HS-5 (cell line): ENCODE measurements around the gene SPI1.

Experiments used
- DNase-seq: peaks from one replicate; pipeline ENCODE4 v3.0.0-alpha.2; 2012; ENCODE audit warnings: low read depth

The SPI1 gene

GRCh38 chr11:47357985-47358730 is 20.2 kb downstream of the SPI1 start:
- DNase-seq, result no peak

DNA sequence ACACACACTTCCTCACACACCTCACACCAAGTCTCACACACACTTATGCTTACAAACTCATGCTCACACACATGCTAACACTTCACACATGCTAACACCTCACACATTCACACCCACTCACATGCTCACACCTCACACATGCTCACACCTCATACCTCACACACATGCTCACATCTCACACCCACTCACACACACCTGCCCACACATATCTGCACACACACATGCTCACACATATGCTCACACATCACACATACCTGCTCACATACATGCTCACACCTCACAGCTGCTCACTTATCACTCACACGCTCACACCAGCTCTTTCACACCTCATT is 21.4 kb downstream of the SPI1 start:
- no peak for DNase-seq

GRCh38 chr11:47356129-47356997 is 22.0 kb downstream of the SPI1 start:
- DNase-seq, result no peak

DNA sequence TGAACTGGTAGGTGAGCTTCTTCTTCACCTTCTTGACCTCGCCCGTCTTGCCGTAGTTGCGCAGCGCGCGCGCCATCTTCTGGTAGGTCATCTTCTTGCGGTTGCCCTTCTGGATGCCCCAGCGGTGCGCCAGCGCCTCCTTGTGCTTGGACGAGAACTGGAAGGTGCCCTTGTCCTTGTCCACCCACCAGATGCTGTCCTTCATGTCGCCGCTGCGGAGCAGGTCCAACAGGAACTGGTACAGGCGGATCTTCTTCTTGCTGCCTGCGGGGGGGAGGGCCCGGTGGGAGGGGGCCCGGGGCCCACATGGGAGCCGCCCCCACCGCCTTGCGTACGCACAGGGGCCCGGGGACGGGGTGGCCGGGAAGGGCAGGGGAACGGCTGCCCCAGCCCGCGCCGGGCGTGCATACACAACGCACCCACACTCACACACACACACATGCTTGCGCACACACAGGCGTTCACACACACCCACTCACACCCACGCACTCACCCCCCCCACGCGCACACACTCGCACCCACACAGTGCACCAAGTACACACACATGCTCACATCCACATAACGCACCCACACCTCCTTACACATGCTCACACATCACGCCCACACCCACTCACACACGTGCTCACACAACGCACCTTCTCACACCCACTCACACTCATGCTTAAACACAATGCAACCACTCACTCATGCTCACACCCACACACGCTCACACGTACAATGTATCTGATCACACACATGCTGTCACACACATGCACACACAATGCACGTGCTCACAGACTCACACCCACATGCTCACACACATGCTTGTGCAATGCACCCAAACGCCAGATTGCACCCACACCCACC is 22.8 kb downstream of the SPI1 start:
- DNase-seq, result peak; percentile 67

DNA sequence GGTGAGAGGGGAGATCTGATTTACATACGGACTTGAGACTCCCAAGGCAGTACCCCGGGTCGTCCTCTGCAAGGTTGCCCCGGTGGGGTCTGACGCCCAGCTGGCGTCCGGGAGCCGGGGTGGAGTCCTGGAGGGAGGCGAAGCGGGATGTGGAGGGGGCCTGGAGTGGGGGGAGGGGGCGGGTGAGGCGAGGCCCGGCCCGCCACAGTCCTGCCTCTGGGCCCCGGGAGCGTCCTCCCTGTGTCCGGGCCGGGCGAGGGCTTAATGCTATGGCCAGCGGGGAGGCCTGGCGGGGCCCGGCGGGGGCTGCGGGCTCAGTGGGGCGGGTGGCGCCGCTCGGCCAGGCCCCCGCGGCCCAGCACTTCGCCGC is 23.4 kb downstream of the SPI1 start:
- DNase-seq, result no peak

DNA sequence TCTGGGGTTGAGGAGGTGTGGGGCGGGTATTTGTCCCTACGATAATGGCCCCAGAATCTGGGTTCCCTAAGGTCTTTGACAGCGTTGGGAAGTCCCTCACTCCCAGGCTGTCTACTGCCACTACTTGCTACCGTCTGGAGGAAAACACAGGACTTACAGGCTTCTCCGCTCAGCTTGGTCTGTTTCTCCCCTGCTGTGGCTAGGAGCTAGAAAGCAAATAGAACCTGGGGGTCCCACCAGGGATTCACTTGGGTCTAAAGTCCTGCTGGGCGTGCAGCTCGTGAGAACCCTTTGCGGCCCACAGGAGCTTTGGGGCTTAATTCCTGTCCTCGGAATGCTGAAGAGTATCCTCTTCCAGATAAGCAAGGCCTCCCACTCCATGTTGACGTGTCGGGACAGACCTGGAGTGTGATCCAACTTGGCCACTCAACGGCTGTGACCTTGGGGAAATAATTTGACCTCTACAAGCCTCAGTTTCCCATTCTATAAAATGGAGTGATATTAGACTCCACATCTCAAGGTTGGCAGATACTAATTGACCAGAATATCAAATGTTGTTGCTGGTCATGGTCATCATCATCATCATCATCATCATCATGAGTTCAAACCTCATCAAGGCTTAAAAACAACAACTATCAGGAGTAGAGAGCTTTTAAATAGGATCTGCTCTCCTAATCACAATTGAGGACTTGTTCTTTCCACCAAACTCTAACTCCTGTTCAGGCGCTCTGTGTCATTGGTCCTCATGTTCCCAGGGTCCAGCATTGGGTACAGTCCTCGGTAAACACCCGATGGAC is 24.2 kb downstream of the SPI1 start:
- DNase-seq, result no peak

DNA sequence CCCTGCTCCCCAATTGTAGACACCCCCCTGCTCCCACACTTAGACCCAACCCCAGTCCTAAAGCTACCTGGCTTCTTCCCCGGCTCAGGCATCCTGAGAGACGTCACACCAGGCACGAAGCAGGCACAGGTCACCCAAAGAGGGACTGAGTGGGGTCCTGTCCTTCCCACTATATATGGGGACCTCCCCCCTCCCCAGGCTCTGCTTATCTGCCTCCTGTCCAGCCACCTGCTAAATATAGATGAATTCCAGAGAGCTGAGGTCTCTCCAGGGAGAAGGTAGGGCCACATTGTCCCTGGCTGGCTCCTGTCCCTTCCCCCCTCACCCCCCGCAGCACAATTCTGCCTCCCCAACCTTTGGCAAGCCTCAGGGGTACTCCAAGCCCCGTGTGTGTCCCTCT is 25.8 kb downstream of the SPI1 start, which contains the start of gene MYBPC3:
Gene MYBPC3, minus strand, starts transcription at position 147 of the 400 bp plus-strand sequence. Its CDS starts 55 bp downstream, at position 92.
- DNase-seq, result no peak

GRCh38 chr11:47351156-47352126 is 26.9 kb downstream of the SPI1 start:
- DNase-seq, result no peak

DNA sequence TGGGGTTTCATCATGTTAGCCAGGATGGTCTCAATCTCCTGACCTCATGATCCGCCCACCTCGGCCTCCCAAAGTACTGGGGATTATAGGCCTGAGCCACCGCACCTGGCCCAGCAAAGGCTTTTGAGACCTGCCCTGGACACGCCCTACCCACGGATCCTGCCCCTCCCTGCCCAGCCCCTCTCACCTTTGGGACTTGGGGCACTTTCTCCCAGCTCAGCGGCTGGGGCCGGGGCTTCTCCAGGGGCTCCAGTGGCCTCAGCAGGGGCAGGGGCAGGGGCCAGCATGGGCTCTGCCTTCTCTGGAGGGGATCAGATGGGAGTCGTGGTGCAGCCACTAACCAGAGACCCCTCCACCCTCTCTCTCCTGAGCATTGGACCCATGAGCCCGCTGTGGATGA is 28.0 kb downstream of the SPI1 start:
- DNase-seq, result no peak

DNA sequence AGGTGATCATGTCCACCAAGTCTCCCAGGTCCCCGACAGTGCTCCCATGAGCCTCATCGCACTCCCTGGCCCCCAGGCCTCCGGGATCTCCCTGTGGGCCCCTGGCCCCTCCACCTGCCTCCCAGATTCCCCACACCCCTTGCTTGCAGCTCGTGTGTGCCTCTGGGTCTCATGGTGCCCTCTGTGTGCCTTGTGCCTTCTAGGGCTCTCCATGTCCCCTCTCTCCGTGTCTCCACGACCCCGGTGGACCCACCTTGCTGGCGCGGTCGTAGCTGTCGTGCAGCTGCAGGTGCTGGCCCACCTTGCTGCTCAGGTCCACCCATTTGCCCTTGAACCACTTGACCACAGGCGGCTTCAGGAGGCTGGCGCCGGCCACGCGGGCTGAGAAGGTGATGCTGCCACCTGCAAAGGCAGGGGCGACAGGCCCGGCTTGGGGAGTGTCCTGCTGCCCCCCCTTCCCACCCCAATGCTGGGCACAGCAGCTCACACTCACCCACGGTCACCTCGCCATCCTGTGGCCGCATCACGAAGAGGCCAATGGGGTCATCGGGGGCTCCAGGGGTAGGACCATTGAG is 28.7 kb downstream of the SPI1 start:
- no peak for DNase-seq

DNA sequence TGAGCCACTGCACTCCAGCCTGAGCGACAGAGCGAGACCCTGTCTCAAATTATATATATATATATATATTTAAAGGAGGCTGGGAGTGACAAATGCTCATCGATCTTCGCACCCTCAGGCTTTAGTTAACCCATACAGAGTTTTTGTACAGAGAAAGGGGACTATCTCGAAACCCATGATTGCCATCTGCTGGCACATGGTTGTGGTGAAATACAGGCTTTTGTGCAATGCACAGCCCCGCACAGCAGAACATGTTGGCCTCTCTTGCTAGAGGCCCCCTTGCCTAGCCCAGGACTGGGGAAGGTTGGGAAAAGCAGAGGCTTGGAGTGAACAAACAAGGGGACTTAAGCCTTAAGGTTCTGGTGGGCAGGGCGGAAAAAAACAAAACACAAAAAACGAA is 29.5 kb downstream of the SPI1 start:
- DNase-seq, result no peak

GRCh38 chr11:47348131-47348802 is 30.1 kb downstream of the SPI1 start:
- no peak for DNase-seq

GRCh38 chr11:47347137-47347536 is 31.2 kb downstream of the SPI1 start:
- no peak for DNase-seq

DNA sequence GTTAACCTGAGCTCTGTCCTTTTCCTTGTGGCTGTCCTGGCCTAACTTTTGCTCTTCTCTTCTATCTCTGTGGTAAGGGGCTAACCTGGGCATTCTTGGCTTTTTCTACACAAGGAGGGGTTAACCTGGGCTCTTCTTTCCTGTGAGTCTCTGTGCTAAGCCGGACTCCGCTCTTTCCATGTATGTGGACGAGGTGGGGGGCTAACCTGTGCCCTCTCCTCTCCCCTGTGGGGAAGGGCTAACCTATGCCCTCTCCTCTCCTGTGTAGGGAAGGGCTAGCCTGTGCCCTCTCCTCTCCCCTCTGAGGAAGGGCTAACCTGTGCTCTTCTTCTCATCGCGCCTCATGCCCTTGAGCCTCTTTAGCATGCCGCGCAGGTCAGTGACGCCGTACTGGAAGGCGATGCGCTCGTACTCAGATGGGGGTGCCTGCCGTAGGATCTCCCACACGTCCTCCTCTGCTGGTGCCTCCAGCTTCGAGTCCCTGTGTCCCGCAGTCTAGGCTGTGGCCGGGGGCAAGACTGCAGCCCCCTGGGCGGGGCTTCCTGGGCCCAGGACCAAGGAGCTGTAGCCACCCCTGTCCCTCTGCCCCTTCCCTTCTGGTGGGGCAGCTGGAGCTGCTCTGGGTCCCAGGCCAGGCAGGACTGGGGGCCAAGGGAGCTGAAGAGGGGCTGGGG is 32.3 kb downstream of the SPI1 start:
- no peak for DNase-seq

DNA sequence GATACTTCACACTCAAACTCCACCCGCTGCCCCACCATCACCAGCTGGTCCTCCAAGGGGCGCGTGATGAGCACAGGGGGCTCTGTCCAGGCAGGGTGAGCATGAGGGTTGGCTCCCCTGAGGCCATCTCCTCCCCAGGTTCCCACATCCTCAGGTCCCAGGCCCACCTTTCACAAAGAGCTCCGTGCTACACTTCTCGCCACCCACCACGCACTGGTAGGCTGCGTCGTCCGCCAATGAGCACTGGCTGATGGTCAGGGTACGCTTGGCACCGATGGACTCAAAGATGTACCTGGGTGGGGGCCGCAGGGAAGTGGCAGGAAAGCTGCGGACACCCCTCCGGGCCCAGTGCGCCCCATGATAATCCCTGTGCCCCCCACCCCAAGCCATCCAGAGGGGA is 35.5 kb downstream of the SPI1 start:
- no peak for DNase-seq

DNA sequence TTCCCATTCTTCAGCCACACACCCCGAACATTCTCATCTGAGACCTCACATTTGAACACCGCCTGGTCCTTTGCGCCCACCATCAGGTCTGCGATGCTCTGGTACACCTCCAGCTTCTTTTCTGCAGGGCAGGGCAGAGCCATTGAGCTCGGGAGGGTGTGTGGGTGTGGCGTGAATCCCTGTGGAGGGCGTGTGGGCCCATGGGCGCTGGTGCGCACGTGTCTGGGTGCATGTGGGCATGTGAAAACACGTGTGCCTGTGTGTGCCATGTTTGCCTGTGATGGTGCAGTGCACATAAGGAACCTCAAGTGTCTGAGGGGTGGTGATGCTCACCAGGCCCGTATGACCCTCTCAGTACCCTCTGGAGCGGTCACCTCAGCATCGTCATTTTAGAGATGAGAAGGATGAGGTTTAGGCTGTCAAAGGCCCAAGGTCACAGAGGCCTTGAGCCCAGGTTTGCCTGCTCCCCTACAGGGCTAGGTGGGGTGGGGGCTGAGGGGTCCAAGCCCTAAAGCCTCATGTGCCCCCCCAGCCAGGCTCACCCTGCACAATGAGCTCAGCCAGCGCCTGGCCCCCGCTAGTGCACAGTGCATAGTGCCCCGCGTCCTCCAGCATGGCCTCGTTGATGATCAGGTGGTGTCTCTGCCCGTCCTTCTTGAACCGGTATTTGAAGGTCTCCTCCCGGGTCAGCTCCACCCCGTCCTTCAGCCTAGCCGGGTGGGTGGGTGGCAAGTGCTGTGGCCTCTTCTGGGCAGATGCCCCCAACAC is 36.1 kb downstream of the SPI1 start:
- no peak for DNase-seq

GRCh38 chr11:47340980-47341775 is 37.2 kb downstream of the SPI1 start:
- no peak for DNase-seq
